ENCODE data around the gene MAS1.
"Not testable (repeated sequence)": the region's sequence is repeated elsewhere in the genome, so short reads cannot be mapped to it uniquely, and the experiment has no call there.

Gene MAS1

DNA sequence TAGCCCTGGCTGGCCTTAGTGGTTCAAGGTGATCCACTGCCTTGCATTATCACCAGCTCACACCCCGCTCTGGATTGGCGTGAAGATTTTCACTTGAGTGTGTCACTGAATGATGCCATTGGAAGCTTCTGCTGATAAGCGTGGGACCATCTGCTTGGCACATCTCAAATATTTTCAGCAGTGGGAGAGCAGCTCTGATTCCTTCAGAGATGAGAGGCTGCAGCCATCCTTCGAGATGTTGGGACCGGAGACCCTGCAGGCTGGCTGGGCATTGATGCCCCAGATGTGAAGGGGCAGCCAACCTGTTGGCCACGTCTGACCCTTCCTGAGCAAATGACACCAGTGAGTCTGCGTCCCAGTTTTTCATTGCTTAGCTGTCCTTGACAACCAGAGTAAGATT is at the start of gene MAS1:
MAS1 (plus strand) TSS at position 197 of the 400 bp plus-strand sequence. CDS start 15,968 bp downstream, outside the sequence.
- no peak for DNase-seq

DNA sequence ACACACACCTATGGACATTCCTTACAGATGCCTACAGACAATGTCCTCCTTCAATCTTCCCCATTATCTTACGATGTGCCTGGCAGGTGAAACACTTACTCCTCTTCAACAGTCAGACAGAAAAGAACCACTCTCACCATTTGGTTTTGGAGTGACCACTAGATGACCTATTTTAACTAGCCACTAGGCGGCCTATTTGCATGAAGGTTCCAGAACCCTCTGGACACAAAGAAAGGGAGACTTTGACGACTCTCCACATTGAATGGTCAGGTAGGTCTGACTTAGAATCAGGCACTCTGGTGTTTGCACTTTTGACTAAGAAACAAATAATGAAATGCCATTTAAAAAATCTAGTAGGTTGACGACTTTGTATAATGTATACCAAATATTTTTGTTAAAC is 48.8 kb upstream of the MAS1 start:
- no peak for DNase-seq

- no peak for DNase-seq
Observed at GRCh38 chr6:159844737-159845645, 45.8 kb upstream of the MAS1 start.

GRCh38 chr6:159848552-159848951 is 42.2 kb upstream of the MAS1 start:
- DNase-seq = not testable (repeated sequence)

- not testable (repeated sequence) for DNase-seq
Observed at GRCh38 chr6:159849851-159850250, 40.9 kb upstream of the MAS1 start.

DNA sequence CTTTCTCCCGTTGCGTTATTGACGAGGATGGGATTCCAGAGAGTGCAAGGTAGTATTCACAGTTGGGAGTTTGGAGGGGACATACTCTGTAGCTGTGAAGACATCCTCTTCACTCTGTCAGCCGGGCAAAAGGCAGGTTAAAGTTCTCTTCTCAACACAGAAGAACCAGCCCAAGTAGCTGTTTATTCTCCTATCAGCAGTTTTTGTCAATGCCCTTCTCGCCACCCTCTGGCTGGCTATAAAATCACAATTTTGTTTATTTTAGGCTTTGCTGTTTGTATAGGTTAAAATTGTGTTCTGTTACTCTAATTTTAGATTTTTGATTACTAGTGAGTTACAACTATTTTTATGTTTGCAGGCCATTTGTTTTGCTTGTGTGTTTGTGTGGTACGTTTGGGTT is 37.9 kb upstream of the MAS1 start:
- DNase-seq = peak; percentile 36

GRCh38 chr6:159853754-159854153 is 37.0 kb upstream of the MAS1 start:
- DNase-seq = no peak

DNA sequence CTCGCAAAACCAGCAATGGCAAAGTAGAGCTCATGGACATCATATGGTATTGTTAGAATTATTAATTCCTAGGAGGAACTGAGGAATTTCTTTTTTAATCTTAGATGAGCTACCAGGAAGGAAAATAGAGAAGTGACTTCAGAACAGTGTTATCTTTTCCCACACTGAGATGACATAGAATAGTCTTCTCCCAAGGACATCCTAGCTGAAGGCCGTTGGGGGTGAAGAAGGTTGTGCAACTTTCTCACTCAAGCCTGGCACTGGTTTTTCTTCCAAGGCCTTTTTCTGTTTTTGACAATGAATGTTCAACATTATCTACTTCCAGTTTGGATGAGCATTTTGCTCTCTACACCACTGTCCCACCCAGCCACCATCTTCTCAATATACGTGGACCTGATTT is 35.8 kb upstream of the MAS1 start:
- no peak for DNase-seq

GRCh38 chr6:159858259-159858658 is 32.5 kb upstream of the MAS1 start:
- no peak for DNase-seq

- no peak for DNase-seq
Observed at GRCh38 chr6:159860482-159860881, 30.3 kb upstream of the MAS1 start.

GRCh38 chr6:159862103-159862502 is 28.7 kb upstream of the MAS1 start:
- DNase-seq = peak; percentile 20

DNA sequence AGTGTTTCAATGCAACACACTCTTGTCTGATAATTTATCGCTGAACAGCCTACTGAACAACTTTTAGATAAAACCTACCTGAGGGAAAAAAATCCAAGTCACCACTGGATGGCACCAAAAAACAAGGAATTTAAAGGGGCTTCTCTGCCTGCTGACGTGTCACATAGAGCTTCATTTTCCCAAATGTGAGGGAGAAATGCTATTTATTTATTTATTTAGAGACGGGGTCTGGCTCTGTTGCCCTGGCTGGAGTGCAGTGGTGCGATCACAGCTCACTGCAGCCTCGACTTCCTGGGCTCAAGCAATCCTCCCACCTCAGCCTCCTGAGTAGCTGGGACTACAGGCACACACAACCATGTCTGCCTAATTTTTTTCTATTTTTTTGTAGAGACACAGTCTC is 27.4 kb upstream of the MAS1 start:
- peak; percentile 55 for DNase-seq

DNA sequence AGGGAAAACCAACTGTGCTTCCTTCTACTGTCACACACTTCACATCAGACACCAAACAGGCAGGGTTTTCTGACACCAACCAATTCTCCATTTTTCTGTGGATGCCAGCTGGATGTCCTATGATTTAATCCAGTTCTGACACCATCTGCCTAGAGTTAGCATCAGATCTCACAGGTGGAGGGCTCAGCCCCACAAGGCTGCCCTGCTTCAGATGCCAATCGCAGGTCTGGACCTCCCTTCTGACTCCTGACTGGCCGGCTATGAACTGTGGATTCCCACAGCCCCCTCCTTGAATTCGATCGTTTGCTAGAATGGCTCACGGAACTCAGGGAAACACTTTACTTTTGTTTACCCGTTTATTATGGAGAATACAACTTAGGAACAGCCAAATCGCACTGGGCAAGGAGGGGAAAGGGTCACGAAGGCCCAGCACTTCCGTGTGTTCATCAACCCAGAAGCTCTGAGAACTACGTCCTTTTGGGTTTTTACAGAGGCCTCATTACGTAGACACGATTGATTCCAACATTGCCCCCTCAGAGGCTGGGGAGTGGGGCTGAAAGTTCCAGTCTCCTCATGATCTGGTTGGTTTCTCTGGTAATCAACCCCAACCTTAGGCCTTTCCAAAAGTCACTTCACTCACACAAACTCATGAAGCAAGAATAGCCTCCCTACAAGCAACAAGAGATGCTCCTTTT is 25.4 kb upstream of the MAS1 start:
- no peak for DNase-seq

GRCh38 chr6:159866286-159867247 is 24.2 kb upstream of the MAS1 start:
- DNase-seq = no peak

DNA sequence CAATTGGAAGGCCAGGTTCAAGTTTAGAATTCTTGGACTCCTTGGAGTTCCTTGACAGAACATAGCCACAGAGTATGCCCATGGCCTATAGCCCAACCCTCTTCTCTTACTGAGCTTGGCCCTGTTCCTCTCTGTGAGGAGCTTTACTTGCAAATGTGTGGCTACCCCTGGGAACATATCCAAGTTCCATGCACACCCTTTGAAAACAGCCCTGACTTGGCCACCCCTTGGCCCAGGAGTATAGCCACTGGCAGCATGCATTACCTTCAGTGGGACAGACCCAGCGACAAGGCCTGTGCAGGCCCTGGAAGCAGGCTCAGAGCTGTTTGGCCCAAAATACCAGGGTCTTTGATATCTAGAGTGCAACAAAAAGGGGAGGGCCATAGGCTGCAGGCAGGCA is 19.5 kb upstream of the MAS1 start:
- no peak for DNase-seq

GRCh38 chr6:159871906-159872305 is 18.9 kb upstream of the MAS1 start:
- DNase-seq = no peak

DNA sequence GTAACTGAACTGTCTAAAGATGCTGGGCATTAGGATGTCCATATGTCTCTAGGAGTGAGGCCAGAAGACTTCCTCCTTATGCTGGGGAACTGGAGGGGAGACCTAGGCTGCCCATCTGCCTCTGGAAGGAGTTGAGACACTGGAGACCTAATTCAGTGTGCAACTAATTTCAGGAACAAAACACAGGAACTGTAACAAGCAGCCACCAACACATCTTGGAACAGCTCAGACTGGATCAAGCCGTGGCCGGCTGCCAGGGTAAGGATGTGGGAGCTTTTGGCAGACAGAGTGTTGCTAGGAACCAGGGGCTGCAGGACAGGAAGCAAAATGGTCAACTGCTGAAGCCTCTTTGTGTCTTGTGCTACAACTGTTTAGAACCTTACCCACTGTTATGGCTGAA is 16.4 kb upstream of the MAS1 start:
- DNase-seq = no peak

- no peak for DNase-seq
Observed at GRCh38 chr6:159875194-159875593, 15.6 kb upstream of the MAS1 start.

DNA sequence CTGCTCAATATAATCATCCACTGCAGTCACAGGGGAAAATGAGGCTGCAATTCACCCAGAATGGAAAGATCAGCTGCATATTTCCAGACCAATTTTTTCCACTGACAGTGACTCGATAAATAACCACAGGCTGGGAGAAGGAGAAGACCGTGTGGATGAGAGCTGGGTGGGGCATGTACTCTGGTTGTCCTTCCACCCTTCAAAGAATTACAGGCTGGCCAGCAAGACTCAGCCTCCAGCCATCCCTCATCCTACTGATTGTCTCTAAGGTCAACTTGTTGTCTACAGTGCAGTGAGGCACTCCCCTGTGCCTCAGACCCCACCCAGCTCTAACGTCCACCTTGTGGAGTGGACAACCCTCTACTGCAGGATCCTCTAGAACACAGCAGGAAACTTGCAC is 14.5 kb upstream of the MAS1 start:
- no peak for DNase-seq

DNA sequence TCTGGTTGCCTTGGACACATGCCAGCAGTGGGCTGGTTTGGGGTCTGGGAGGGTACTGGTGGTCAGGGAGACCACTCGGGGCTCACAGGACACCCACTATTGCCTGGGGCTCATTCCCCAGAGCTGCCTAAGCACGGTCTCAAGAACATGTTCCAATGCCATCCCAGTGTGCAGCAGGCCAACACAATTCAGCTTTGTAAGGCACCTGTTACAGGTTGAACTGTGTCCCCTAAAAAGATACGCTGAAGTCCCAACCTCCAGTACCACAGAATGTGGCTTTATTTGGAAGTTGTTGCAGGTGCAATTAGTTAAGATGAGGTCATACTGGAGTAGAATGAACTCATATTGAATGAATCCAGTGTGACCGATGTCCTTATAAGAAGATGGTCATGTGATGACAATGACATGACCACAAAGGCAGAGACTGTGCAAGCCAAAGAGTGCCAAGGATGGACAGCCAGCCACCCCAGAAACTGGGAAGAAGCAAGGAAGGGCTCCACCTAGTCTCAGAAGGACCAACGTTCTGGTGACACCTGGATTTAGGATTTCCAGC is 13.5 kb upstream of the MAS1 start:
- no peak for DNase-seq

DNA sequence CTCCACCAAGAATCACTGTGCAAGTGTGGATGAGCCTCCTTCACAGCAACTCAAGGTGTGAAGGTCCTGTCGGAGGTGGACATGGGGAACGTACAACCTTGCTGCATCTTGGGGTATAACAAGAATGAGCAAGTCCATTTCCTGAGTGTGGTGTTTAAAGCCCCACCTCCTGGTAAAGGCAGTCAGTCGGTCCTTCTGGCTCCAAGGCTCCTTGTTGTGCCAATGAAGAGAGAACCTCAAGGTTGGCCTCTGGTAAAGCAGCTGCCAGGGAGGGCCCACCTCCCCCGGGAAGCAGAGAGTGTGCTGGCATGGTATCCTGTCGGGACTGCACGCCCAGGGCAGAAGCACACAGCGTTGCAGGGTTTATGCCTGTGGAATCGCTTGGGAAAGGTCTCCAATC is 12.4 kb upstream of the MAS1 start:
- no peak for DNase-seq

DNA sequence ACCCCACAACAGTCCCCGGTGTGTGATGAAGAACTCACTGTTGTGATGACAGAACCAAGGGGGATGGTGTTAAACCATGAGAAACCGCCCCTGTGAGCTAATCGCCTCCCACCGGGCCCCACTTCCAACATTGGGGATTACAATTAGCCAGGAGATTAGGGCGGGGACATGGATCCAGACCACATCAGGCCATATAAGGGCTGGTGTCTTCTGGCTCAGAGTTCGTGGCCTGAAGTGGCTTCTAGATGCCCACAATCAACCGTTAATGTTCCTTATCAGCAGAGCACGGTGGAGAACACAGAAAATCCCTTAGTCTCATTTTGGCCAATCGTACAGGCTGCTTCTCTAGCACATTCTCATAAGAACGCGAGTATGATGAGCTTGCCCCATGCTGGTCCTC is 10.9 kb upstream of the MAS1 start:
- DNase-seq = no peak
